MM.1S (cell line): ENCODE measurements around the gene ACSS1.

ENCODE experiments used
- EZH2 ChIP-seq: fragments of 300-600 bp; sonication (generic); optimal IDR thresholded peaks from 2 replicates; pipeline ENCODE3; 2017; ENCODE audit warnings: low read depth, mild to moderate bottlenecking, antibody characterized with exemption, low read length, mixed read lengths
- TF ChIP-seq, protein P1 (sequence below): fragments of 300-600 bp; sonication (generic); IDR thresholded peaks from 2 replicates; pipeline ENCODE4 v1.5.1; 2016; ENCODE audit warnings: antibody characterized with exemption, low read length, mixed read lengths

DNA sequence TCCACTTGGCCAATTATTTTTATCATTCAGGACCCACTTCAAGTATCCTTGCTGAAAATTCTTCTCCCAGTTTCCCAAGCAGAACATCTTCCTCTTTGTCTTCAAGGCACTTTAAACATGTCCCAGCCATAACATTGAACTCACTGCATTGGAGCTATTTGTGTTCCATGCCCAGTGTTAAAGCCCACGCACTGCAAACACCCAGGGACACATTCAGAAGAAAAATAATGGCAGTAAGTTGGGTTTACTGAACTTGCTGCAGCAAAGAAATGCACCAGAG lies 63.8 kb downstream of the ACSS1 start:
- TF ChIP-seq, protein P1, sequence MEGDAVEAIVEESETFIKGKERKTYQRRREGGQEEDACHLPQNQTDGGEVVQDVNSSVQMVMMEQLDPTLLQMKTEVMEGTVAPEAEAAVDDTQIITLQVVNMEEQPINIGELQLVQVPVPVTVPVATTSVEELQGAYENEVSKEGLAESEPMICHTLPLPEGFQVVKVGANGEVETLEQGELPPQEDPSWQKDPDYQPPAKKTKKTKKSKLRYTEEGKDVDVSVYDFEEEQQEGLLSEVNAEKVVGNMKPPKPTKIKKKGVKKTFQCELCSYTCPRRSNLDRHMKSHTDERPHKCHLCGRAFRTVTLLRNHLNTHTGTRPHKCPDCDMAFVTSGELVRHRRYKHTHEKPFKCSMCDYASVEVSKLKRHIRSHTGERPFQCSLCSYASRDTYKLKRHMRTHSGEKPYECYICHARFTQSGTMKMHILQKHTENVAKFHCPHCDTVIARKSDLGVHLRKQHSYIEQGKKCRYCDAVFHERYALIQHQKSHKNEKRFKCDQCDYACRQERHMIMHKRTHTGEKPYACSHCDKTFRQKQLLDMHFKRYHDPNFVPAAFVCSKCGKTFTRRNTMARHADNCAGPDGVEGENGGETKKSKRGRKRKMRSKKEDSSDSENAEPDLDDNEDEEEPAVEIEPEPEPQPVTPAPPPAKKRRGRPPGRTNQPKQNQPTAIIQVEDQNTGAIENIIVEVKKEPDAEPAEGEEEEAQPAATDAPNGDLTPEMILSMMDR: no peak
- TF ChIP-seq EZH2: no peak
